Cardiac fibroblast (primary cell): ENCODE results near the gene CACHD1.

ENCODE experiments used
- DNase-seq, 2 donors: peaks; one replicate each; pipeline versions ENCODE4 v3.0.0 to v3.0.0-alpha.2; 2010; ENCODE audit warnings: low read depth in 2 of 2
- H3K4me3 ChIP-seq, 2 donors: replicated peaks in 1 of 2; 1 replicate in 1 of 2; 2 replicates in 1 of 2; pipeline ENCODE4 v1.5.1; 2011; ENCODE audit warnings: low read depth in 2 of 2, low read length in 2 of 2, mild to moderate bottlenecking in 2 of 2, moderate library complexity in 1 of 2
- CTCF ChIP-seq: IDR thresholded peaks from one replicate; pipeline ENCODE4 v1.5.1; 2011; ENCODE audit warnings: low read depth, mild to moderate bottlenecking, low read length, inconsistent platforms

Gene CACHD1

GRCh38 chr1:64584479-64584878 lies 114.5 kb downstream of the CACHD1 start:
- peak; percentile 44 for TF ChIP-seq CTCF
- peak in 1 of 2 donors; percentile 16 for DNase-seq
- H3K4me3 ChIP-seq: no peak overlapping the region

- TF ChIP-seq CTCF: no peak
- no peak for DNase-seq
- H3K4me3 ChIP-seq: no peak overlapping the region
Measured at GRCh38 chr1:64588876-64589275, 118.9 kb downstream of the CACHD1 start.

- no peak for TF ChIP-seq CTCF
- no peak for DNase-seq
- no peak overlapping the region for H3K4me3 ChIP-seq
Measured at GRCh38 chr1:64590316-64590715, 120.4 kb downstream of the CACHD1 start.

GRCh38 chr1:64594446-64594845 lies 124.5 kb downstream of the CACHD1 start:
- no peak overlapping the region for H3K4me3 ChIP-seq
- no peak for DNase-seq
- no peak for TF ChIP-seq CTCF

- DNase-seq: no peak
- no peak overlapping the region for H3K4me3 ChIP-seq
- TF ChIP-seq CTCF: no peak
Measured at GRCh38 chr1:64595871-64596515, 126.1 kb downstream of the CACHD1 start.

GRCh38 chr1:64597113-64597512 lies 127.2 kb downstream of the CACHD1 start:
- no peak overlapping the region for H3K4me3 ChIP-seq
- DNase-seq: no peak
- no peak for TF ChIP-seq CTCF

GRCh38 chr1:64598100-64598571 lies 128.2 kb downstream of the CACHD1 start:
- DNase-seq: peak; percentile 27 to 79
- no peak overlapping the region for H3K4me3 ChIP-seq
- no peak for TF ChIP-seq CTCF
